ENCODE data around the gene PSMB3.

- TF ChIP-seq SIN3A (IDR thresholded peaks at IDR 0.05; ENCODE audit: borderline replicate concordance, insufficient read depth, low read length) (no peak), REST (IDR thresholded peaks at IDR 0.05; ENCODE audit: insufficient read depth in 1 of 2, low read depth in 2 of 2, low read length in 2 of 2) (no peak), FOXP2 (optimal IDR thresholded peaks at IDR 0.05; ENCODE audit: borderline replicate concordance, extremely low read depth, extremely low read length, insufficient read depth) (no peak), TAF1 (IDR thresholded peaks at IDR 0.05; ENCODE audit: borderline replicate concordance, insufficient read depth, low read length) (no peak)
Measured at GRCh38 chr17:38786372-38786771, 33.8 kb downstream of the PSMB3 start.

Data from PFSK-1 (cell line).